CD14-positive monocyte (primary cell): Measurements from ENCODE around the gene METTL16. TPM values are rescaled to one million over a fixed set of nuclear protein-coding genes. Genes with fewer than 3 reads are reported as not detected.

Source experiments
- DNase-seq, 3 donors: peaks; one replicate each; pipeline ENCODE4 v3.0.0-alpha.2; 2011 to 2022
- H2AFZ ChIP-seq: 2 replicates; pipeline ENCODE4 v1.6.0; 2012; ENCODE audit warnings: mild to moderate bottlenecking, low read depth, low read length, inconsistent platforms; ENCODE audit not compliant: insufficient read depth, poor library complexity, severe bottlenecking
- H3K27ac ChIP-seq, 2 donors: 1 replicate in 1 of 2; 2 replicates in 1 of 2; pipeline ENCODE4 v1.5.1; 2012 to 2013; ENCODE audit warnings: low read length in 2 of 2, control low read depth in 1 of 2, inconsistent platforms in 1 of 2, low read depth in 1 of 2, mild to moderate bottlenecking in 1 of 2
- H3K27me3 ChIP-seq, 2 donors: one replicate each; pipeline versions ENCODE4 v1.6.0 to v1.6.1; 2011 to 2013; ENCODE audit warnings: low read length in 2 of 2; ENCODE audit not compliant: control insufficient read depth in 2 of 2, insufficient read depth in 2 of 2
- H3K36me3 ChIP-seq, 2 donors: replicated peaks in 1 of 2; 1 replicate in 1 of 2; 2 replicates in 1 of 2; pipeline versions ENCODE4 v1.5.1 to v1.6.1; 2012 to 2013; ENCODE audit warnings: low read length in 2 of 2, control low read depth in 1 of 2, inconsistent platforms in 1 of 2, mild to moderate bottlenecking in 1 of 2; ENCODE audit not compliant: insufficient read depth in 2 of 2, control insufficient read depth in 1 of 2
- H3K4me1 ChIP-seq, 2 donors: 1 replicate in 1 of 2; 2 replicates in 1 of 2; pipeline versions ENCODE4 v1.5.1 to v1.6.1; 2012 to 2013; ENCODE audit warnings: low read length in 2 of 2, control low read depth in 1 of 2, inconsistent platforms in 1 of 2, mild to moderate bottlenecking in 1 of 2, moderate library complexity in 1 of 2; ENCODE audit not compliant: insufficient read depth in 2 of 2, control insufficient read depth in 1 of 2
- H3K4me2 ChIP-seq: replicated peaks from 2 replicates; pipeline ENCODE3; 2012; ENCODE audit warnings: low read length, moderate library complexity, mild to moderate bottlenecking; ENCODE audit not compliant: poor library complexity, severe bottlenecking; ENCODE audit errors: extremely low read depth
- H3K4me3 ChIP-seq, 3 experiments: fragments of 200-600 bp in 1 of 3; sonication (generic) in 1 of 3; replicated peaks in 1 of 3; 1 replicate in 2 of 3; 2 replicates in 1 of 3; pipeline ENCODE4 v1.5.1; 2011 to 2013; ENCODE audit warnings: low read length in 3 of 3, mild to moderate bottlenecking in 3 of 3, control low read depth in 2 of 3, low read depth in 2 of 3, inconsistent platforms in 1 of 3, moderate library complexity in 1 of 3
- H3K79me2 ChIP-seq: 2 replicates; pipeline ENCODE4 v1.6.0; 2012; ENCODE audit warnings: mild to moderate bottlenecking, control low read depth, inconsistent platforms, low read length, moderate library complexity; ENCODE audit not compliant: insufficient read depth
- H3K9ac ChIP-seq: 2 replicates; pipeline ENCODE4 v1.6.0; 2017; ENCODE audit warnings: low read length, mild to moderate bottlenecking; ENCODE audit not compliant: insufficient read depth, poor library complexity, severe bottlenecking
- H3K9me3 ChIP-seq, 2 donors: replicated peaks in 1 of 2; 1 replicate in 1 of 2; 2 replicates in 1 of 2; pipeline versions ENCODE4 v1.5.1 to v1.6.1; 2012 to 2013; ENCODE audit warnings: low read length in 2 of 2, control low read depth in 1 of 2; ENCODE audit not compliant: control insufficient read depth in 1 of 2, insufficient read depth in 1 of 2
- H4K20me1 ChIP-seq: 2 replicates; pipeline ENCODE4 v1.6.0; 2012; ENCODE audit warnings: mild to moderate bottlenecking, low read length, control low read depth, moderate library complexity; ENCODE audit not compliant: insufficient read depth
- H3K27ac Mint-ChIP-seq, 7 donors: one replicate each; pipeline ENCODE4 v1.8.0; 2020; ENCODE audit warnings: mild to moderate bottlenecking in 7 of 7, mixed read lengths in 7 of 7, moderate library complexity in 6 of 7, inconsistent platforms in 2 of 7
- H3K27me3 Mint-ChIP-seq, 3 donors: one replicate each; pipeline ENCODE4 v1.8.0; 2021 to 2022; ENCODE audit warnings: low read depth in 3 of 3, mild to moderate bottlenecking in 3 of 3, mixed read lengths in 3 of 3, moderate library complexity in 3 of 3, inconsistent platforms in 1 of 3
- H3K36me3 Mint-ChIP-seq, 2 donors: one replicate each; pipeline ENCODE4 v1.8.0; 2020; ENCODE audit warnings: mixed read lengths in 2 of 2, inconsistent platforms in 1 of 2, mild to moderate bottlenecking in 1 of 2
- H3K4me1 Mint-ChIP-seq: one replicate; pipeline ENCODE4 v1.8.0; 2020; ENCODE audit warnings: mild to moderate bottlenecking, mixed read lengths
- H3K4me3 Mint-ChIP-seq, 2 donors: one replicate each; pipeline ENCODE4 v1.8.0; 2020; ENCODE audit warnings: mild to moderate bottlenecking in 2 of 2, mixed read lengths in 2 of 2, moderate library complexity in 1 of 2
- H3K9me3 Mint-ChIP-seq, 7 donors: one replicate each; pipeline ENCODE4 v1.8.0; 2020 to 2022; ENCODE audit warnings: mixed read lengths in 7 of 7, mild to moderate bottlenecking in 6 of 7, moderate library complexity in 6 of 7, inconsistent platforms in 2 of 7
- WGBS: methylation state at CpG from one replicate; pipeline ENCODE4 v1.1.5; 2013; ENCODE audit warnings: missing lambda C conversion rate; ENCODE audit not compliant: insufficient coverage; 5-methylcytosine and 5-hydroxymethylcytosine counted together
- intact Hi-C, 2 donors: fragments of 100-400 bp; cut with micrococcal nuclease; formaldehyde crosslinking; loops; one replicate each; pipeline versions ENCODE4 v1.15.0 to v1.15.1; 2023
- polyA plus RNA-seq, 3 donors: library from polyadenylated mRNA; depleted of rRNA in 1 of 3; unstranded in 2 of 3; stranded (reverse) in 1 of 3; fragments of 300-500 nt in 2 of 3; fragments of >200 nt in 1 of 3; fragmentation: Illumina TruSeq in 2 of 3; gene quantifications; 1 replicate in 2 of 3; 2 replicates in 1 of 3; pipeline ENCODE4 v1.2.3, GENCODE V29; 2012 to 2021
- TF ChIP-seq, protein P1 (sequence below): fragments of 200-600 bp; IDR thresholded peaks from one replicate; pipeline ENCODE4 v1.8.0; 2022; ENCODE audit warnings: antibody characterized with exemption, mild to moderate bottlenecking

METTL16 gene
- polyA plus RNA-seq, 3 donors: 3.0 to 8.0 (median 4.7) TPM

DNA sequence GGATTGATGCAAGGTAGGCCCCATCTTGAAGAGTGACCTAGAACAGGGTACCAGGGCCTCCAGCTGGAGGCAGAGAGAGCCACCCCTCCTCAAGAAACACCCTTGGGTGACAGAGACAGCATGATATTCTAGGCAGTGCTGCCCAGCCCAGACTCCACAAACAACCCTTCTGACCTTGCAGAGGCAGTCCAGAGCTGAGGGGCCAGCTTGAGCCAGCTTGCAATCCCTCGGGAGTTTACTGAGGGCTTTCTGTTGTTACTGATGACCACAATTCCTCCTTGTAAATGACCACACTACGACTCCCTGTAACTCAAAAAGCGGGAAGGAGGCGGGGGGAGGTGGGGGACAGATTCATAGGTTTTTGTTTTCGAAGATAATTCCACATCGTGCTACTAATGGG lies 92.2 kb downstream of the METTL16 start:
- H3K79me2 ChIP-seq: no peaks in the 10 kb centered on the region
- no peak for DNase-seq
- peaks cover 0 to 9% of the 10 kb centered on the region in 2 donors for H3K4me1 ChIP-seq
- H3K27me3 Mint-ChIP-seq: peaks cover 0 to 2% (median 2%) of the 10 kb centered on the region in 3 donors
- no peak overlapping the region for H3K9ac ChIP-seq
- H3K9me3 Mint-ChIP-seq: no peaks in the 10 kb centered on the region
- intact Hi-C loops: no loop called here
- no peak overlapping the region for H3K4me3 Mint-ChIP-seq
- no peak overlapping the region for H3K27ac ChIP-seq
- H3K4me1 Mint-ChIP-seq: peaks cover 9% of the 10 kb centered on the region
- no peaks in the 10 kb centered on the region for H4K20me1 ChIP-seq
- WGBS: 100% methylated on average over 2 of the region's 6 CpGs
- TF ChIP-seq, protein P1, sequence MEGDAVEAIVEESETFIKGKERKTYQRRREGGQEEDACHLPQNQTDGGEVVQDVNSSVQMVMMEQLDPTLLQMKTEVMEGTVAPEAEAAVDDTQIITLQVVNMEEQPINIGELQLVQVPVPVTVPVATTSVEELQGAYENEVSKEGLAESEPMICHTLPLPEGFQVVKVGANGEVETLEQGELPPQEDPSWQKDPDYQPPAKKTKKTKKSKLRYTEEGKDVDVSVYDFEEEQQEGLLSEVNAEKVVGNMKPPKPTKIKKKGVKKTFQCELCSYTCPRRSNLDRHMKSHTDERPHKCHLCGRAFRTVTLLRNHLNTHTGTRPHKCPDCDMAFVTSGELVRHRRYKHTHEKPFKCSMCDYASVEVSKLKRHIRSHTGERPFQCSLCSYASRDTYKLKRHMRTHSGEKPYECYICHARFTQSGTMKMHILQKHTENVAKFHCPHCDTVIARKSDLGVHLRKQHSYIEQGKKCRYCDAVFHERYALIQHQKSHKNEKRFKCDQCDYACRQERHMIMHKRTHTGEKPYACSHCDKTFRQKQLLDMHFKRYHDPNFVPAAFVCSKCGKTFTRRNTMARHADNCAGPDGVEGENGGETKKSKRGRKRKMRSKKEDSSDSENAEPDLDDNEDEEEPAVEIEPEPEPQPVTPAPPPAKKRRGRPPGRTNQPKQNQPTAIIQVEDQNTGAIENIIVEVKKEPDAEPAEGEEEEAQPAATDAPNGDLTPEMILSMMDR: no peak
- no peak overlapping the region for H2AFZ ChIP-seq
- no peaks in the 10 kb centered on the region for H3K9me3 ChIP-seq
- peaks cover 37 to 62% of the 10 kb centered on the region in 2 donors for H3K36me3 Mint-ChIP-seq
- H3K36me3 ChIP-seq: peaks cover 24 to 56% of the 10 kb centered on the region in 2 donors
- no peak overlapping the region for H3K4me2 ChIP-seq
- no peaks in the 10 kb centered on the region for H3K27me3 ChIP-seq
- H3K4me3 ChIP-seq: no peak overlapping the region
- peak overlapping the region in 2 of 7 donors; percentile 31 to 55 for H3K27ac Mint-ChIP-seq

DNA sequence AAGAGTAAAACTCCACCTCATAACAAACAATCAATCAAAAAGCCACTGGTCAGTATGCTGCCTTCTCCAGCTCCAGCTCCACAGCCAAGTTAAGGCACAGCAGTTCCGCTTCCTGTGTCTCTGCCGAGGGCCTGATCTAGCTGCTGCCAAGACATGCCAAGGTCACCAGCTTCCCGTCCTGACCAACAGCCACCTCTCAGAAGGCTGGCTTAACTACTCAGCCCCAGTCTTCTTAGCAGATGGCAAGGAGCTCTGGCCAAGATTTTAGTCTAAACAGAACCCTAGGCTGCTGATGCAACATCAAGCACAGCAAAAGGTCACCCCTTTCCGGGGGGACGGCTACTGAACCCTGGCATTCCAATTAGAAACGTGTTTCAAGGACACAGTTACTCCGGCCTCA lies 93.1 kb downstream of the METTL16 start:
- intact Hi-C loops: no loop called here
- no peak overlapping the region for H3K4me3 ChIP-seq
- DNase-seq: no peak
- no peak overlapping the region for H3K4me3 Mint-ChIP-seq
- H2AFZ ChIP-seq: no peak overlapping the region
- H3K36me3 Mint-ChIP-seq: peaks cover 44 to 70% of the 10 kb centered on the region in 2 donors
- H3K79me2 ChIP-seq: no peaks in the 10 kb centered on the region
- no peaks in the 10 kb centered on the region for H3K27me3 ChIP-seq
- peaks cover 0 to 4% (median 3%) of the 10 kb centered on the region in 3 donors for H3K27me3 Mint-ChIP-seq
- no peak overlapping the region for H3K4me2 ChIP-seq
- no peaks in the 10 kb centered on the region for H4K20me1 ChIP-seq
- no peaks in the 10 kb centered on the region for H3K9me3 Mint-ChIP-seq
- H3K9ac ChIP-seq: no peak overlapping the region
- no peaks in the 10 kb centered on the region for H3K9me3 ChIP-seq
- TF ChIP-seq, protein P1: no peak
- peaks cover 12% of the 10 kb centered on the region for H3K4me1 Mint-ChIP-seq
- H3K27ac Mint-ChIP-seq: peak overlapping the region in 2 of 7 donors; percentile 54 to 73
- H3K27ac ChIP-seq: no peak overlapping the region
- H3K4me1 ChIP-seq: peaks cover 0 to 12% of the 10 kb centered on the region in 2 donors
- H3K36me3 ChIP-seq: peaks cover 29 to 62% of the 10 kb centered on the region in 2 donors
- WGBS: 91% methylated on average over 3 of the region's 7 CpGs
